ENCODE results near the gene ADGRD1.

- TF ChIP-seq, protein P1, sequence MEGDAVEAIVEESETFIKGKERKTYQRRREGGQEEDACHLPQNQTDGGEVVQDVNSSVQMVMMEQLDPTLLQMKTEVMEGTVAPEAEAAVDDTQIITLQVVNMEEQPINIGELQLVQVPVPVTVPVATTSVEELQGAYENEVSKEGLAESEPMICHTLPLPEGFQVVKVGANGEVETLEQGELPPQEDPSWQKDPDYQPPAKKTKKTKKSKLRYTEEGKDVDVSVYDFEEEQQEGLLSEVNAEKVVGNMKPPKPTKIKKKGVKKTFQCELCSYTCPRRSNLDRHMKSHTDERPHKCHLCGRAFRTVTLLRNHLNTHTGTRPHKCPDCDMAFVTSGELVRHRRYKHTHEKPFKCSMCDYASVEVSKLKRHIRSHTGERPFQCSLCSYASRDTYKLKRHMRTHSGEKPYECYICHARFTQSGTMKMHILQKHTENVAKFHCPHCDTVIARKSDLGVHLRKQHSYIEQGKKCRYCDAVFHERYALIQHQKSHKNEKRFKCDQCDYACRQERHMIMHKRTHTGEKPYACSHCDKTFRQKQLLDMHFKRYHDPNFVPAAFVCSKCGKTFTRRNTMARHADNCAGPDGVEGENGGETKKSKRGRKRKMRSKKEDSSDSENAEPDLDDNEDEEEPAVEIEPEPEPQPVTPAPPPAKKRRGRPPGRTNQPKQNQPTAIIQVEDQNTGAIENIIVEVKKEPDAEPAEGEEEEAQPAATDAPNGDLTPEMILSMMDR (IDR thresholded peaks at IDR 0.05): no peak
- TF ChIP-seq POLR2A (IDR thresholded peaks at IDR 0.05): no peak
Measured at GRCh38 chr12:130911933-130912332, 41.8 kb upstream of the ADGRD1 start.
